ENCODE measurements around the gene SERPINA6. TPM values are rescaled to one million over a fixed set of nuclear protein-coding genes. Genes with fewer than 3 reads are reported as not detected.
A peak's percentile ranks its signal among the peaks of the same experiment; 100 is the strongest.
"Not testable (repeated sequence)": the region's sequence is repeated elsewhere in the genome, so short reads cannot be mapped to it uniquely, and the experiment has no call there.

The SERPINA6 gene
- total RNA-seq, 1 experiment from 2014 or later, result 1.4 TPM

GRCh38 chr14:94292526-94292871, 30.6 kb downstream of the SERPINA6 start:
- DNase-seq (ENCODE audit: low read depth), result no peak

DNA sequence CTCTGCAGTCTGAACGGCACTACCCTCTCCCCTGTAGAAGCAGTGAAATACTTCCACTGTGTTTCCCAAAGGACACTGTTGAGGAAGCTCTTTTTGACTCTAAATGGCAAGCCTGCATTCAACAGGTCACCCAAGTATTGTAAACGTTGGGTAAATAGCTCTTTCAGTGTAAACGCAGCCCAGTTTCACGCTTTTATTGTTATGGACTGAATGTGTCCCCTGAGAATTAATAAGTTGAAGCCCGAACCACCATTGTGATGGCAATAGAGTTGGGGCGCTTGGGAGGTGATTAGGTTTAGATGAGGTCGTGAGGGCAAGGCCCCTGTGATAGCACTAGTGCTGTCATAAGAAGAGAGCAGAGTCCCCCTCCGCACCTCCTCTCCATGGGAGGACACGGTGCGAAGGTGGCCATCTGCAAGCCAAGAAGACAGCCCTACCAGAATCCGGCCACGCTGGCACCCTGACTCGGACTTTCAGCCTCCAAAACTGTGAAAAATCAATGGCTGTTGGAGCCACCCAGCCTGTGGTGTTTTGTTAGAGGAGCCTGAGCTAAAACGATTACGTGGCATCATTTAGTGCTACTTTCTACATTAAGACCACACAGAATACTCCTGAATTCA, 31.1 kb downstream of the SERPINA6 start:
- no peak for DNase-seq (ENCODE audit: low read depth)

GRCh38 chr14:94291159-94291905, 31.8 kb downstream of the SERPINA6 start:
- no peak for DNase-seq (ENCODE audit: low read depth)

DNA sequence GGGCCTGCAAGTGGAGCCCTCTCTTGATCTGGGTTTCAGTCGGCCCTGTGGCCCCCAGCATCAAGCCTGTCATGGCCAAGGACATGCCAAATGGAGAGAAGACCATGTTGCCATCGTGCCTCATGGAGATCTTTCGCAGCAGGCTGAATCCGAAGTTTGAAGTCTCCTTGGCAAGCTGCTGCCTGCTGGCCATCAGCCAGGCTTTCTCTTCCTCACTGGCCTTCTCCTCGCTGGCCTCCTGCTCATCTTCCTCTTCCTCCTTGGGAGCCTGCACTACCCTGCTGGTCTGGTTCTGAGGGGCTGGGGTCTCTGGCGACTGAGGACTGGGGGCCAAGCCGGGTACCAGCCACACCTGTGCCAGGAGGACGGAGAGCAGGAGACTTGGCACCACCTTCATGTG, 32.9 kb downstream of the SERPINA6 start:
- DNase-seq (ENCODE audit: low read depth), result no peak

DNA sequence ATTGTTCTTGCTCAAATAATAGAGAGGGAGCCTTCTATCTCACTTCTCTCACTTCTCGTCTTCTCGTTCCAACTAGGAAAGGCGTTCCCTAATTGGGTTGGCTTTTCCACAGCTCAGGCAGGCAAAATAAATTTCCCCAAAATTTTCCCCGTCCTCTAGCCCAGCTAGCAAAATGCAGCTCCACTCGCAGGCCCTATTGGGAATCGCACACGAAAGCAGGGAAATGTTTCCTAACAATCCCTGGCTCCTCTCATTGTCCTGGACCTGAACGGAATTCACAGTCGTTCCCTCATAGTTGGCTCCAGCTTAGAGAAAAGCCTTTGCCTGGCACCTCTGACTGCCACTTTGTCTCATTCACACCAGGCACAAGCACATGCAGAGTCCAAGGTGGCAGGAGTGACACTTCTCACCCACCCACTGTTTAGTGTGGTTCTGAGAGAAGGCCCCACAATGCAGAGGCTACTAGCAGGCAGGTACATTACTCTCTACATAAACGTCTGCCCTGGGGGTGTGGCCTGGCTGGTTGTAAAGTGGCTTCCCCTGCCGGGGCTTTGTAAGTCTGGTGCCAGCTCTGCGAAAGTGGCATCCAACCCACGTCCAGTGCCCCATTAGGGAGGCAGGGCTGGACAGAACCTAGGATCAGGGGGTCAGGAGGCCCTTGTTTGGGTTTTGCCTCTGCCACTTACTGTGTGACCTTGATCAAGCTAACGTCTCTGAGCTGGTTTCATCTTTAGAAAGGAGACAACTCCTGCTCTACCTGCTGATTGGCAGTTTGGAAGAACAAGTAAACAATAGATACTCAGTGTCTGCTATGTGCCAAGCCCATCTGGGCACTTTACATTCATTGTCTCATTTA, 34.3 kb downstream of the SERPINA6 start:
- DNase-seq (ENCODE audit: low read depth), result no peak

- no peak for DNase-seq (ENCODE audit: low read depth)
Measured at GRCh38 chr14:94285158-94285557, 38.0 kb downstream of the SERPINA6 start.

DNA sequence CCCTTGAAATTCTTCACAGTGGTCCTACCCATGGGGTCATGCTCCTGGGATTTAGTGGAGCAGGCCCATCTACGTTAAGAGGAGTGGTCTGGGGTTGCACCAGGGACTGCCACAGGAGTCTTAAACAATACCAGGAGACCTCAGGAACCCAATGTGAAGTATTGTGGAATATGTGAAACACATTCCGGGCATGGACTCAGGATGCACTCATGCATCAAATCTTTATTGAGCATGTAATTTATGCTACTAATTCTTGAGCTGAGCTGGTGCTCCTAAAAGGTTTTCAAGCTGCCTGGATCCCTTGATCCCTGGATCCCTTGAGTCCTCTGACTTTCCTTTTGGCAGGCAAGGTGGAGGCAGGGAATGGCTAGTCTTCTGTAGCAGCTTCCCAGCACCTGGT, 38.9 kb downstream of the SERPINA6 start:
- no peak for DNase-seq (ENCODE audit: low read depth)

GRCh38 chr14:94282991-94283723, 40.0 kb downstream of the SERPINA6 start:
- DNase-seq (ENCODE audit: low read depth), result no peak

GRCh38 chr14:94278731-94279130, 44.4 kb downstream of the SERPINA6 start:
- DNase-seq (ENCODE audit: low read depth), result no peak

DNA sequence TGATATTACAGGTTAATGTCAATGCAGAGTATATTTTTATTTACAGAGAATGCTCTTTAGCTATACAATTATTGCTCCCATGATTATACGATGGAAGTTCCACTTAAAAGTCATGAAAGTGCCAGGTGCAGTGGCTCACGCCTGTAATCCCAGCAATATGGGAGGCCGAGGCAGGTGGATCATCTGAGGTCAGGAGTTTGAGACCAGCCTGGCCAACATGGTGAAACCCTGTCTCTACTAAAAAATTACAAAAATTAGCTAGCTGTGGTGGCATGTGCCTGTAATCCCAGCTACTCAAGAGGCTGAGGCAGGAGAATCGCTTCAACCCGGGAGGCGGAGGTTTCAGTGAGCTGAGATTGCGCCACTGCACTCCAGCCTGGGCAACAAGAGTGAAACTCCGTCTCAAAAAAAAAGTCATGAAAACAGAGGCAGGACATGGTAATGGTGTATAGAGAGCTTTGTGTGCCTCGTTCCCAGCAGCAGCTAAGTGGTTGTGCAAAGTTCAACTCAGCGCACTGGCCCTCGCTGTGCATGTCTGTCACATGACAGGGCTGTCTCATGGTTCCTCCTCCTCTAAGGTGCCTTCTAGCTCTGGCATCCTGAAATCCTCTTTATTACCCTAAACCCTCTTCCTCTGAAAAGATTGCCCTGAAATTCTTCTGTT, 46.1 kb downstream of the SERPINA6 start:
- DNase-seq (ENCODE audit: low read depth), result peak; percentile 3

DNA sequence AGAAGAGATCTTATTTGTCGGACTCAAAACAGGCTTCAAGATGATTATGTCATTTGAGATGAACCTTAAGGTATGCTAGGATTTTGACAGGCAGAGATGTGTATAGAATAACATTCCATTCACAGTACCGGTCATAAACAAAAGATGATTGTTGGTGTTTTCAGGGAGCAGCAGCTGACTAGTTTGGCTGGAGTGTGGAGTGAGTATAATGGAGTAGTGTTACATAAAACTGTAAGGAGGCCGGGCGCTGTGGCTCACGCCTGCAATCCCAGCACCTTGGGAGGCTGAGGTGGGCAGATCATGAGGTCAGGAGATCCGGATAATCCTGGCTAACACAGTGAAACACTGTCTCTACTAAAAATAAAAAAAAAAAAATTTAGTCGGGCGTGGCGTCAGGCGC, 54.0 kb downstream of the SERPINA6 start:
- no peak for DNase-seq (ENCODE audit: low read depth)

GRCh38 chr14:94268582-94268981, 54.6 kb downstream of the SERPINA6 start:
- DNase-seq (ENCODE audit: low read depth), result not testable (repeated sequence)

- no peak for DNase-seq (ENCODE audit: low read depth)
Measured at GRCh38 chr14:94267352-94267751, 55.8 kb downstream of the SERPINA6 start.

DNA sequence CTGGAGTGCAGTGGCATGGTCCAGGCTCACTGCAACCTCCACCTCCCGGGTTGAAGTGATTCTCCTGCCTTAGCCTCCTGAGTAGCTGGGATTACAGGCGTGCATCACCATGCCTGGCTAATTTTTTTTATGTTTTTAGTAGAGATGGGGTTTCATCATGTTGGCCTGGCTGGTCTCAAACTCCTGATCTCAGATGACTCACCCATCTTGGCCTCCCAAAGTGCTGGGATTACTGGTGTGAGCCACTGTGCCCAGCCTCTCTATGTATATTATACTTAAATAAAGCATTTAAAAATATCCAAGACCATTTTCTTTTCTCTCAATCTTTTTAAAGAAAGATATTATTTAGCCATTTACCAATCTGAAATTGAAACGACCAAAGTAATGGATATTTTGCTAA, 58.9 kb downstream of the SERPINA6 start:
- DNase-seq (ENCODE audit: low read depth), result not testable (repeated sequence)

Other genes with a start within 250 kb of the SERPINA6 start
- 115 and 151 TPM in 2 replicates for gene DDX24, start 242.1 kb downstream of the SERPINA6 start, total RNA-seq (2014; rRNA removed; shearing (Covaris generic))
- 8.9 and 20.8 TPM in 2 replicates for gene IFI27L1, start 242.0 kb downstream of the SERPINA6 start, total RNA-seq (2014; rRNA removed; shearing (Covaris generic))
- gene IFI27, start 212.6 kb downstream of the SERPINA6 start, total RNA-seq (2014; rRNA removed; shearing (Covaris generic)), result 11.3 and 28.8 TPM in 2 replicates
- 190 and 212 TPM in 2 replicates for gene IFI27L2, start 193.7 kb downstream of the SERPINA6 start, total RNA-seq (2014; rRNA removed; shearing (Covaris generic))
- 0.36 and 0.39 TPM in 2 replicates for gene PPP4R4, start 149.0 kb downstream of the SERPINA6 start, total RNA-seq (2014; rRNA removed; shearing (Covaris generic))
- not detected in 2 replicates for gene SERPINA10, start 30.1 kb downstream of the SERPINA6 start, total RNA-seq (2014; rRNA removed; shearing (Covaris generic))
- not detected in 2 replicates for gene SERPINA2, start 43.4 kb upstream of the SERPINA6 start, total RNA-seq (2014; rRNA removed; shearing (Covaris generic))
- gene SERPINA1, start 65.3 kb upstream of the SERPINA6 start, total RNA-seq (2014; rRNA removed; shearing (Covaris generic)), result 0.12 and 0.78 TPM in 2 replicates
- gene SERPINA11, start 129.5 kb upstream of the SERPINA6 start, total RNA-seq (2014; rRNA removed; shearing (Covaris generic)), result not detected in 2 replicates
- not detected in 2 replicates for gene SERPINA9, start 152.9 kb upstream of the SERPINA6 start, total RNA-seq (2014; rRNA removed; shearing (Covaris generic))
- not detected in 2 replicates for gene SERPINA12, start 186.1 kb upstream of the SERPINA6 start, total RNA-seq (2014; rRNA removed; shearing (Covaris generic))
- gene SERPINA4, start 238.1 kb upstream of the SERPINA6 start, total RNA-seq (2014; rRNA removed; shearing (Covaris generic)), result not detected in 2 replicates

All from RPMI7951 (cell line).